ENCODE results near the gene AUNIP.

- TF ChIP-seq CTCF (IDR thresholded peaks at IDR 0.05) (no peak), POLR2A (IDR thresholded peaks at IDR 0.05) (no peak)
Observed at GRCh38 chr1:25784575-25785051, 74.6 kb downstream of the AUNIP start.
